Left hindlimb (tissue), 1 donor: ENCODE results near the gene ILDR2.
A peak's percentile ranks its signal among the peaks of the same experiment; 100 is the strongest.

Source experiments
- DNase-seq: peaks from one replicate; pipeline ENCODE4 v3.0.0-alpha.2; 2018

ILDR2 gene

GRCh38 chr1:166969074-166969677 is 6.2 kb downstream of the ILDR2 start:
- no peak for DNase-seq

GRCh38 chr1:166960858-166961474 is 14.4 kb downstream of the ILDR2 start:
- DNase-seq = no peak

GRCh38 chr1:166956872-166957271 is 18.5 kb downstream of the ILDR2 start:
- no peak for DNase-seq

- DNase-seq = no peak
These were observed 19.1 kb downstream of the ILDR2 start for GRCh38 chr1:166956057-166956850.

- DNase-seq = no peak
These were observed 21.8 kb downstream of the ILDR2 start for GRCh38 chr1:166953491-166953890.

- DNase-seq = peak; percentile 40
These were observed 23.2 kb downstream of the ILDR2 start for GRCh38 chr1:166952002-166952746.

- no peak for DNase-seq
These were observed 24.3 kb downstream of the ILDR2 start for GRCh38 chr1:166951050-166951449.

GRCh38 chr1:166950156-166950555 is 25.2 kb downstream of the ILDR2 start:
- no peak for DNase-seq

- DNase-seq = no peak
These were observed 26.4 kb downstream of the ILDR2 start for GRCh38 chr1:166948856-166949350.

GRCh38 chr1:166947398-166948043 is 27.8 kb downstream of the ILDR2 start:
- DNase-seq = peak; percentile 84

GRCh38 chr1:166944186-166944967 is 31.0 kb downstream of the ILDR2 start:
- no peak for DNase-seq

GRCh38 chr1:166939741-166940375 is 35.5 kb downstream of the ILDR2 start:
- DNase-seq = no peak

- DNase-seq = no peak
These were observed 37.4 kb downstream of the ILDR2 start for GRCh38 chr1:166937962-166938361.

- no peak for DNase-seq
These were observed 38.0 kb downstream of the ILDR2 start for GRCh38 chr1:166937329-166937728.

- DNase-seq = no peak
These were observed 41.7 kb downstream of the ILDR2 start for GRCh38 chr1:166933633-166934032.

GRCh38 chr1:166933140-166933539 is 42.2 kb downstream of the ILDR2 start:
- no peak for DNase-seq

- DNase-seq = no peak
These were observed 45.4 kb downstream of the ILDR2 start for GRCh38 chr1:166929911-166930310.

GRCh38 chr1:166927701-166928100 is 47.6 kb downstream of the ILDR2 start:
- no peak for DNase-seq

GRCh38 chr1:166925810-166926478 is 49.4 kb downstream of the ILDR2 start:
- no peak for DNase-seq

- no peak for DNase-seq
These were observed 50.4 kb downstream of the ILDR2 start for GRCh38 chr1:166924823-166925541.
